Fibroblast of pulmonary artery (primary cell): Measurements from ENCODE around the gene TPM3.
"Not testable (repeated sequence)": the region's sequence is repeated elsewhere in the genome, so short reads cannot be mapped to it uniquely, and the experiment has no call there.

Source experiments
- DNase-seq: peaks from one replicate; pipeline ENCODE4 v3.0.0-alpha.2; 2010; ENCODE audit warnings: low read depth
- H3K4me3 ChIP-seq: replicated peaks from 2 replicates; pipeline ENCODE4 v1.5.1; 2011; ENCODE audit warnings: low read depth, mild to moderate bottlenecking, control low read depth, low read length, moderate library complexity
- CTCF ChIP-seq: IDR thresholded peaks from 2 replicates; pipeline ENCODE4 v1.5.1; 2011; ENCODE audit warnings: mild to moderate bottlenecking, control low read depth, low read length, inconsistent platforms; ENCODE audit errors: missing control alignments

The TPM3 gene

DNA sequence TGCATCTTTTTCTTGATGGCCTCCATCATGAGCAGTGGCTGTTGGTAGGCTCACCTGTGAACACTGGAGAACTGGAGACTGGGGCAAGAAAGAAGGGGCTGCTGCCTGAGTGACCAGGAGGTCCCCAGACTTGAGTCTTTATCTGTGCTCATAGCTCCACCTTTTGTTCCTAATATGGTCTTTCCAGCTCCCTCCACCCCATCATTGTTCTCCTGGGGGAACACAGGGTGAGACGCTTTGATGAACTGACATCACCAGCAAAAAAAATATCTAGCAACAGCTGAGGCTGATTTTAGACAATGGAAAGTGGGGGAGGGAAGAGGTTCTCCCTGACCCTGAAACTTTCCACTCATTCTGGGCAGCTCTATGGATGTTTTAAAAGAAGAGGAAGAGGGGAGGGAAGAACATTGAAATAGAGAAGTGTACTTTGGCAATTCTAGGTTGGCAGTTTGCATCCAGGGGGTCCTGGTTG lies at the start of gene TPM3:
Gene TPM3 (minus strand): TSS at position 111 of the 472 bp plus-strand sequence. CDS start 82 bp downstream, at position 29.
- peak within 1 kb of the TSS; percentile 3 for H3K4me3 ChIP-seq
- no peak for TF ChIP-seq CTCF
- peak; percentile 90 for DNase-seq

DNA sequence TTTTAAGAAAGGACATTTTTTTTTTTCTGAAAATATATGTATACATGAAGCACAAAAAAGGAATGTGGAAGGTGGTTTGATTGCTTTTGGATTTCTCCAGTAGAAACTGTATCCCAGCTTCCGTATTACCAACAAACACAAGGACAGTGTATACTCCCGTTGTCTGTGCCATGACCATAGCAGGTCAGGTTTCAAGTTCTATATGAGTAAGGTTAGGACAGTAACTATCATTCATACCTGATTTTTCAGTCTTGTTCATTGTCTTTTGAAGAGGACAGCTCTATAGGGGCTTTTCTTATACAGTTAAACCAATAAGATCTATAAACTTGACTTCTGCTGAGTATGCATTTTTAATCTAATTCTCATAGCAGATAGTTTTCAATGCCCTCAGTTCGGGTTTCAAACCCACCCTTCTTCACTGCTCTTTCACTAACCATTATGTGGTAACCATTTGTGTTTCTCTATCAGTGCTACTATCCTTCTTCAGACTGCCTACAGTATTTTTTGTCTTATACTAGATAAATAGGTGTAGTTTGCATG lies 48.5 kb upstream of the TPM3 start:
- no peak overlapping the region for H3K4me3 ChIP-seq
- TF ChIP-seq CTCF, result no peak
- DNase-seq, result no peak

DNA sequence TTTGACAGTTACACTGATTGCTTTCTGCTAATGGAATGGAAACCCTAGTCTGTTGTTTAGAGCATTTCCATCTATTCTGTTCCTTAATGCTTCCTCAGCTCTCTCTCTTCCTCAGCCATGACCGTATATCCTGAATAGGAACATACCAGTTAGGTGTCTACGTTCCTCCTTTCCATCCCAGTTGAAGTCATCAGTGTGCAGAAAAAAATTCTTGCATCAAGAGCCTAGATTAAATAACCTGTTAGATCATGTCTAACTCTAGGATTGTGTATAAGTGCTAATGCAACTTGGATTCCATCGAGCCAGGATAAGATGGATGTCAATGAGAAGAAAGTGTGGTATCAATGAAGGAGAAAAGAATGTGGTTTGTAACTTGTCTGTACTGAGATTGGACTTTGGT lies 47.6 kb upstream of the TPM3 start:
- DNase-seq, result no peak
- H3K4me3 ChIP-seq, result no peak overlapping the region
- TF ChIP-seq CTCF, result no peak

GRCh38 chr1:154237880-154238506 lies 46.1 kb upstream of the TPM3 start:
- H3K4me3 ChIP-seq, result no peak overlapping the region
- no peak for TF ChIP-seq CTCF
- no peak for DNase-seq

- DNase-seq, result no peak
- no peak overlapping the region for H3K4me3 ChIP-seq
- TF ChIP-seq CTCF, result no peak
Measured at GRCh38 chr1:154237435-154237834, 45.5 kb upstream of the TPM3 start.

- no peak for DNase-seq
- H3K4me3 ChIP-seq, result no peak overlapping the region
- no peak for TF ChIP-seq CTCF
Measured at GRCh38 chr1:154236855-154237254, 45.0 kb upstream of the TPM3 start.

DNA sequence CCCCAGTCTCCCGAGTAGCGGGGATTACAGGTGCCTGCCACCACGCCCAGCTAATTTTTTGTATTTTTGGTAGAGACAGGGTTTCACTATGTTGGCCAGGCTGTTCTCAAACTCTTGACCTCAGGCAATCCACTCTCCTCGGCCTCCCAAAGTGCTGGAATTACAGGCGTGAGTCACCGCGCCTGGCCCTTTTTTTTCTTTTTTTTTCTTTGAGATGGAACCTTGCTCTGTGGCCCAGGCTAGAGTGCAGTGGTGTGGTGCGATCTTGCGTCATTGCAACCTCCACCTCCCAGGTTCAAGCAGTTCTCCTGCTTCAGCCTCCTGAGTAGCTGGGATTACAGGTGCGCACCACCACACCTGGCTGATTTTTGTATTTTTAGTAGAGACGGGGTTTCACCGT lies 41.2 kb upstream of the TPM3 start:
- DNase-seq, H3K4me3 ChIP-seq: not testable (repeated sequence)

DNA sequence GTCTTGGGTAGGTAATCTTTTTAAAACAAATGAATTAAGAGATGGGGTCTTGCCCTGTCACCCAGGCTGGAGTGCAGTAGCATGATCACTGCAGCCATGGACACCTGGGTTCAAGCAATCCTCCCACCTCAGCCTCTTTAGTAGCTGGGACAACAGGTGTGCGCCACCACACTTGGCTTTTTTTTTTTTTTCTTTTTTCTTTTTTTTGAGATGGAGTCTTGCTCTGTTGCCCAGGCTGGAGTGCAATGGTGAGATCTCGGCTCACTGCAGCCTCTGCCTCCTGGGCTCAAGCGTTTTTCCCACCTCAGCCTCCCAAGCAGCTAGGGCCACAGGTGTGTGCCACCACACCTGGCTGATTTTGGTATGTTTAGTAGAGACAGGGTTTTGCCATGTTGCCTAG lies 39.2 kb upstream of the TPM3 start:
- not testable (repeated sequence) for H3K4me3 ChIP-seq, DNase-seq
